Measurements from ENCODE around the gene IGFBP6.

DNA sequence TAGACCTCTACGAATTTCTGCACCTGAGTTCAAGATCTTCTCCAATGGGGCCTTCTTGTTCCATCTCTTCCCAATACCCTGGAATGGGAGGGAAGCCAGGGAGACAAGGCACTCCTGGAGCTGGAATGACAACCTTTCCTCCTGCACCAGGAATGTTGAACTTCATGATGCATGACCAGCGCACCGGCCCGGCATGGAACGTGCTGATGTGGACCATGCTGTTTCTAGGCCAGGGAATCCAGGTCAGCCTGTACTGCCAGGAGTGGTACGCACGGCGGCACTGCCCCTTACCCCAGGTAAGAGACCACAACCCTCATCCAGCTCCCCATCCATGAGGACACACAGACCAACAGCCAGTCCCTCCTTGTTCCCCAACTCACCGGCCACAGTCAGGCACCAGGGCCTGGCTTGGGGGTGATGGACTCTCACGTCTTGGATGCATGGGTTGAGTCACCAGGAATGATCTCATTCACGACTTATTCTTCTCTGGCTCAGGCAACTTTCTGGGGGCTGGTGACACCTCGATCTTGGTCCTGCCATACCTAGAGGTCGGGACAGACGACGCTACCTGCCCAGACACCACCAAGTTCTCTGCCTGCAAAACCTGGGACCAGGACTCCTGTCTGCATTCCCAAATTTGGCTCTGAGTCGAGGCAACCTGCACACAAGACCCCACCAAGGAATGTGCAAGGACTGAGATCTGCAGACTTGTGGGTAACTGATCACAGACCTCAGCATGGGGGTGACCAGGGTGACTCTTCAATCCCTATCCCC, 26.3 kb downstream of the IGFBP6 start:
- TF ChIP-seq, protein P1, sequence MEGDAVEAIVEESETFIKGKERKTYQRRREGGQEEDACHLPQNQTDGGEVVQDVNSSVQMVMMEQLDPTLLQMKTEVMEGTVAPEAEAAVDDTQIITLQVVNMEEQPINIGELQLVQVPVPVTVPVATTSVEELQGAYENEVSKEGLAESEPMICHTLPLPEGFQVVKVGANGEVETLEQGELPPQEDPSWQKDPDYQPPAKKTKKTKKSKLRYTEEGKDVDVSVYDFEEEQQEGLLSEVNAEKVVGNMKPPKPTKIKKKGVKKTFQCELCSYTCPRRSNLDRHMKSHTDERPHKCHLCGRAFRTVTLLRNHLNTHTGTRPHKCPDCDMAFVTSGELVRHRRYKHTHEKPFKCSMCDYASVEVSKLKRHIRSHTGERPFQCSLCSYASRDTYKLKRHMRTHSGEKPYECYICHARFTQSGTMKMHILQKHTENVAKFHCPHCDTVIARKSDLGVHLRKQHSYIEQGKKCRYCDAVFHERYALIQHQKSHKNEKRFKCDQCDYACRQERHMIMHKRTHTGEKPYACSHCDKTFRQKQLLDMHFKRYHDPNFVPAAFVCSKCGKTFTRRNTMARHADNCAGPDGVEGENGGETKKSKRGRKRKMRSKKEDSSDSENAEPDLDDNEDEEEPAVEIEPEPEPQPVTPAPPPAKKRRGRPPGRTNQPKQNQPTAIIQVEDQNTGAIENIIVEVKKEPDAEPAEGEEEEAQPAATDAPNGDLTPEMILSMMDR (conservative IDR thresholded peaks at IDR 0.05; ENCODE audit: low read depth, low read length): no peak
- no peak for TF ChIP-seq EZH2 (IDR thresholded peaks at IDR 0.05; ENCODE audit: borderline replicate concordance, low read depth, low read length, poor library complexity, severe bottlenecking)

Measured in A673 (cell line).